NCI-H1105 (cell line): Measurements from ENCODE around the gene MAP1LC3A.
A peak's percentile ranks its signal among the peaks of the same experiment; 100 is the strongest.

Experiments
- DNase-seq: peaks from one replicate; lab custom pipeline; 2025; lab: John Stamatoyannopoulos, UW

The MAP1LC3A gene

DNA sequence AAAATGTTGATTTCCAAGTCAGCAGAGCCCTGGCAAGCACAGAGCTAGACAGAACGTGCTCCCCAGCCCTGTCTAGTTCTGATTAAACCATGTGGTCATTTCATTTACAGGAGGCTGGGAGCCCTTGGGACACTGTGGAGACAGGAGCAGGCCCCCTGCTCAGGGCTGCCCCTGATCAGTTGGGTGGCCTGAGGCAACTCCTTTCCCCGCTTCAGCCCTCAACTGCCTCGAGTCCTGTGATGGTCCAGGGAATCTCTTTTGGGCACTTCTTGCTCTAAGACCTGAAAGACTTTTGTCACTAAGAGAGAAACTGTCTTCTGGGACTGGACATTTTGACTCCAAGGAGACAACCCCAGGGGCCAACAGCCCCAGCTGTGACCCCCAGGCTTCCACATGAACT is 28.8 kb upstream of the MAP1LC3A start:
- no peak for DNase-seq

- no peak for DNase-seq
Observed at GRCh38 chr20:34530342-34530741, 28.2 kb upstream of the MAP1LC3A start.

DNA sequence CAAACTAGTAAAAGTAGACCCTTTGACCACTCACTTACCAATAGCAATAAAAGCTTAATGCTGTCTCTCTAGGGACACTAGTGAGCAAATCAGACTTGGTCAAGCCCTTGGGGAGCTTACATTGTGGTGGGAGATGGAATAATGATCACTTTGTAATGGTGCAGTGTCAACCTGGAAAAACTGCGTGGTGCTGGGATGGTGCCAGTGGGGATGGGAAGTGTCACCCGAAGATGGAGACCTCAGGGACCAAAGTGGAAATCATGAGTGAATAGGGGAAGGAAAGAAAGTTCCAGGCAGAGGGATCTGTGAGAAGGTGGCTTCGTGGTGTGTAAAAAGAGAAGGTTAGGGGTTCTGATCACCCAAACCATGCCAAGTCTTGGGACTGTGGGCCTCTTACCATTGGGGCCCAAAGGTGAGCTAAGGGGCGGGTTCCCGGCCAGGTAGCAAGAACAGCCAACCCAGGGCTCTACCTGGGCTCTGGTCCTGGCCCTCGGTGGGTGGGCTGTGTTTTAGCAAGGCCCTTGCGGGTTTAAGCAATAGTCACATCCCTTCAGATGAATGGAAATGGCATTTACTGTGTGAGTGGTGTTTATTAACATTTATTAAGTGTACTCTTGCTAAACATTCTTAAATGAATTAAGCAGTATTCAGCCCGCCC is 26.8 kb upstream of the MAP1LC3A start:
- no peak for DNase-seq

DNA sequence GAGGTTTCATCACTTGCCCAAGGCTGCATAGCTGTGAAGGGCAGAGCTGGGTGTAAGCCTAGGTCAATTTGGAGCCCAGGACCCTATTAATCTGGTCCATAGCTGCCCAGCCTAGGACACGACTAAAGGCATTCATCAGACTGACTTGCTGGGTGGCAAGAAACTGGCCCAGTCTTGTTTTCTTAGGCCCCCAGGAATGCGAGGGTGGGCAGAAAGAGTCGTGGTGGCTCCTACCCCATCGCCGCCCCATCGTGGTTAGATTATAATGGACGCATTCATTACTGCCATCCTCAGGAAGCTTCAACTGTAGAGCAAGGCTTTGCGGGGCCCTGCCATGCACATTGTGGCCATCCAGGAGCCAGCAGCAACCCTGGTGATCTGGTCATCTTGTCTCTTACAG is 26.2 kb upstream of the MAP1LC3A start:
- no peak for DNase-seq

DNA sequence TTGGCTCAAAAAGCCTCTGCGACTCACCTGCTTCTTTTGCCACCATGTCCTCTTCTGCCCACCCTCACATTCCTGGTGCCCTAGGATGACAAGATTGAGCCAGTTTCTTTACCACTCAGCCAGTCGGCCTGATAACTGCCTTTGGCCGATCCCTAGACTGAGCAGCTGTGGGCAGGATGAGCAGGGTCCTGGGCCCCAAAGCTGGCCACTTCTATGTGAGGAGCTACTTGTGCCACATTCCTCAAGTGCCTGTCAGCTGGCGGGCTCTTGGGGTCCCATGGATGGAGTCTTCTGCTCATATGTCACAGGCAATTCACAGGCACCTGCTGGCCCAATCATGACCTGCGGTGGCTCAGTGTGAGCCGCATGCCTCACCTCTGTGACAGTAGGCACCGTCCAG is 25.8 kb upstream of the MAP1LC3A start:
- no peak for DNase-seq

DNA sequence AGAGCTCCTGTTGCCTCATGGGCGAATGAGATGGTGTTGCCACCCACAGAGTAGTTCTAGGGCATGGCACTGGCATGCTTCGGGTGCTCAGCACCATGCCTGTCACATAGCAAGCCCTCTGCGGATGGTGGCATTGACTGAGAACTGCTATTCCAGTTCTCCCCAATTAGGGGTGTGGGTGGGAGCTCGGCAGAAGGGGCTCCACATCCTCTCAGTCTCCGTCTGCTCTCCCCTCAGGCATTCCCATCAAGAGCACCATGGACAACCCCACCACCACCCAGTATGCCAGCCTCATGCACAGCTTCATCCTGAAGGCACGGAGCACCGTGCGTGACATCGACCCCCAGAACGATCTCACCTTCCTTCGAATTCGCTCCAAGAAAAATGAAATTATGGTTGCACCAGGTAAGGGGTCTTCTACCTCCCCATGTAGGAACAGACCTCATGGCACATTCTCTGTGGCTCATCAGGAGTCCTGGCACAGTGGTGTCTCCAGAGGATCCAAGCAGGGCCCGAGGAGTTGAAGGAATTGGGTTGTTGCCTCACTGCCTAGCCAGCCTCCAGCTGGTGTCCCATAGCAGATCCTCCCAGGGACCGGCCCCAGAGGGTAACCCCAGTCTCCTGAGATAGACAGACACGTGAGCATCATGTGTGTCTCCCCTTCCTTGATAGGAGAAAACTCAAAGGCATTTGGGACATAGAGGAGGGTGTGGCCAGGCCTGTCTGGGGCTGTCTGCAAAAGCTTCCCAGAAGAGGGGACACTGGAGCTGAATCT is 23.9 kb upstream of the MAP1LC3A start:
- no peak for DNase-seq

GRCh38 chr20:34535301-34535840 is 23.1 kb upstream of the MAP1LC3A start:
- DNase-seq: no peak

DNA sequence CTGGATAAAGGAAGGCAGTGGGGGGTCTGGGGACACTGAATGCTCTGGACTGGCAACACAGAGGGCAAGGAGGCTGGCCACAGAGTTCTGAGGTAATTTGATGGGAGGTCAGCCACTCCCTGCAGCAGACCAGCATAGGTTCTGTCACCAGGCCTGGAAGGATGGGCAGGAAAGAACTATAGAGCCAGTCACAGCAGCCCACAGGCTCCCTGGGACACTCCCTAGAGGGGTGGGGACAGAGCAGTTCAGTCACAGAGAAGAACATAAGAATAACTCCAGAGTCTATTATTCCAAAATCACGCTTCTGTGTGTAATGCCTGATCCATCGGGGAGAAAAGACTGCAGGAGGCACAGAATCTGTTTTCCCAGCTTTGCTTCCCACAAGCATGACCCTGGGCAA is 22.7 kb upstream of the MAP1LC3A start:
- DNase-seq: no peak

GRCh38 chr20:34536798-34537394 is 21.6 kb upstream of the MAP1LC3A start:
- no peak for DNase-seq

DNA sequence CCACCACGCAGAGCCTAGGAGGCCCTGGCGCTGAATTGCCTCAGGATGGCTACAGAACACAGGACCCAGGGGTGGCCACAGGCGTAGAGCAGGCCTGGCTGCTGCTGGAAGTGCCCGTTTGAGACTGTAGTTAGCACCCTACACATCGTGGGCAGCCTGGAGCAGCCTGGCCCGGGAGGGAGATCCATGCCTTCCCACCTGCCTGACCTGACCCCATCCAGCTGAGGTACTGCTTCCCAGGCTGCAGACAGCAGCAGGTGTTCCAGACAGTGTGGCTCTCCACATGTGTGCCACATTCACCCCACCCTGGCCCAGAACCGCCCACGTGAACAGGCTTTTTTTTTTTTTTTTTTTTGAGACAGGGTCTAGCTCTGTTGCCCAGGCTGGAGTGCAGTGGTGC is 20.9 kb upstream of the MAP1LC3A start:
- no peak for DNase-seq

- DNase-seq: peak; percentile 54
Observed at GRCh38 chr20:34538671-34539123, 19.8 kb upstream of the MAP1LC3A start.

- DNase-seq: no peak
Observed at GRCh38 chr20:34539756-34540155, 18.8 kb upstream of the MAP1LC3A start.

DNA sequence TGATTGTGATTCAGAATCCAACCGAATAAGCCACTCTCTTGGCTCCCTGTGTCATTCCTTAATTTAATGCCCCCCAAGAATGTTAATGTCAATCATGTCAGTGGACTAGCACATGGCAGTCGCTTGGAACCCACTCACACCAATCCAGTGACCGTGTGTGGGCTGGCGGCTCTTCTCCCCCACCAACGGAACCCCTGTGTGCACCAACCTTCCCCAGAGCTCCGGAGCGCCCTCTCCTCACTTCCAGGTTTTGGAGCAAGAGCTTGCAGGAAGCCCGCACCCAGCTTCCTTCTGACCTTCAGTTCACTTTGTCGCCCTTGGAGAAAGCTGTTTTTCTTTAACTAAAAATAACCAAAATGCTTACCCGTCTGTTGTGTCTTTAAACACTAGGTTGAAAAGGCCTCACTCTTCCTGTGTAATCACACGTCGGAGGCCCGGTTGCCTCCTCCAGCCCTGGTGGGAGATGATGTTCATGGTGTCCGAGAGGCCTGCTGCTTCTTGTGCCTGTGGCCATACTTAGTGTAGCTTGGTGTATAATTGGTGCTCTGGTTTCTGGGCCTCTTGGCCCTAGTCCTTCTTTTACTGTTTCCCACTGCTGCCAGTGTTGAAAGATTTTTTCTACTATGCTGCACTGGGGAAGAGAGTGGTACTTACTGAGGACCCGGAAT is 17.8 kb upstream of the MAP1LC3A start:
- no peak for DNase-seq

GRCh38 chr20:34541264-34541901 is 17.1 kb upstream of the MAP1LC3A start:
- DNase-seq: no peak

DNA sequence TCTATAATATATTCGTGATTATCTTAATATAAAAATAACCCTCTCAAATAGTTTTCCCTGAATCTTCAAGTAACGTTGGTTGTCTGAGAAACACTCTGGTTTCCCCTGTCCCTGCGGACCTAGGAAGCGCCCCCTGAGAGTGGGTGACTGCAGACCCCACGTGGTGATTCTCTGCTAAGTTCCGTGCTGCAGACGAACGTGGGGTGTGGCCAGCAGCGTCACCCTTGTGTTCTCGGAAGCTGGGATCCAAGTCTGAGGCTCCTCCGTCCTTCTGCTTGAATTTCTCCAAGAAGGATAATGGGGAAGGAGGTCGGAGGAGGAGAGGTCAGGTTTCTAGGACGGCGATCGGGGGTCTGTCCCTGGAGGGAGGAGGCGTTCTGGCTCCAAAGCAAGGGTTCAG is 16.6 kb upstream of the MAP1LC3A start:
- no peak for DNase-seq

GRCh38 chr20:34542439-34542838 is 16.1 kb upstream of the MAP1LC3A start:
- no peak for DNase-seq

DNA sequence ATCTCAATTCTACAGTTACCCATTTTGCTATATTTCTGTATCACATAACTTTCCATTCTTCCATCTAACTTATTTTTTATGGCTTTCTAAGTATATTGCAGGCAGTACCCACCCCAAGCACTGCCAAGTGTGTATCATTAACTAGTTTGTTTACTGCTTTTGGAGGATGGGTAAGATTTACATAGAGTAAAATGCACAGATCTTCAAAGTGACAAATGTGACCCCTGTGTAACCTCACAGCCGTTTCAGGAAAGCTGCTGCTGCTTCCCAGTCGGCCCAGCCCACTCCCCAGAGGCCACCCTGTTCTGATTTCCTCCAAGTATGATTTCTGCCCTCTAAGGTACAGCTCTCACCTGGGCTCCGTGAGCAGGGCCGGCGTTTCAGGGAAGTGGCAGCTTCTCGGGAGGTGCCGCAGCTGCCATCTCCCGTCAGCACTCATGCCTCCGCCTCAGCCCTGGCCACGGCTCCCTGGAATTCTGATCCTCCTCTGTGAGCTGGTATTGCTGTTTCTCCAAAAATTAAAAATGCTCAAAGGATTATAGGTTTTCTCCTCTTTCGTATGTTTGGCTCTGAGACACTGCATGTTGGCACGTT is 15.0 kb upstream of the MAP1LC3A start:
- DNase-seq: no peak

GRCh38 chr20:34544109-34544796 is 14.3 kb upstream of the MAP1LC3A start:
- DNase-seq: no peak

DNA sequence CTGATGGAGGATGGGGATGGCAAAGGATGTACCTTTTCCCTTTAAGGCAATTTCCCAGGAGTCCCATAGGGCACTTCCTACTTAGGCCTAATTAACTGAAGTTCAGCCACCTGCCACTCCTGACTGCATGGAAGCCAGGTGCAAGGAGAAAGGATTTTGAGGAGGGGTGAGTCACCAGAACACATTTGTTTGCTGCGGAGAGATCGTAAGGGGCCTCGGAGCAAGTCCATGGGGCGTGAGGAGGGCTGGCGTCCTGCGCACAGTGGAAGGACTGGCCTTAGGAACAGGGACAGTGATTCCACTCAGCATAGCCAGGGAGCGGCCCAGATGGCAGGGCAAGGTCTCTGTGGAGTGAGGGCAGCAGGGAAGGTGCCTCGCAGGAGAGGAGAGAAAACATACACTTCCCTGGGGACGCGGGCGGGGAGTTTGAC is 11.8 kb upstream of the MAP1LC3A start:
- peak; percentile 85 for DNase-seq

DNA sequence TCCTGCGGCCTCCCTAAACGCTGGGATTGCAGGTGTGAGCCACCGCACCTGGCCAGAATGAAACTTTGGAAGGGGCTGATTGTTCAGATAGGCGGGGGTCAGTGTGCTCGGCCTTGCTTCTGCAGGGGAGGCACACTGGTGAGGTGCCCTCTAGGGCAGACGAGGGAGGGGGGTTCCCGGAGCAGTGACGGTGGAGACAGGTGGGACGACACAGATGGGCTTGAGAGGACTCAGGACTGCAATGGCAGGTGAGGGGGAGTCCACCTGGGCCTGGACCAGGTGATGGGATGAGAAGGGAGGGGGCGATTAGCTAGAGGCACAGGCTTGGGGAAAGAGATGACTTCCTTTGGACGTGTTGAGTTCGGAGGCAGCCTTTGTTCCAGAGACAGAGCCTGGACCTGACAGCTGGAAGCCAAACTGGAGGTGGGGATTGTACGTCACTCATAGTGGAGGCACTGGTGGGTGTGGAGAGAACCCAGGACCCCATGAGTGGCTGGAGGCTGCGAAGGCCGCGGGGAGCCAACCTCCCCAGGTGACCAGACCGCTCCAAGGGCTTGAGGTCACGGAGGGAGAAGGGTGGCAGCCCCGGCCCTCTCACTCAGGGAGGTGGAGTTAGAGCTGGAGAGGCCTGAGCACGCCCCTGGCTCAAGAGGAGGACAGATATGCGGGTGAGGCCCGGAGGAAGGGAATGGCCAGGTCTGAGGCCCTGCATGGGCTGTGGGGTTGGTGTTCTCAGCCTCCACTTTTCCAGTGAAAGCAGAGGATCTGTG is 10.5 kb upstream of the MAP1LC3A start:
- no peak for DNase-seq
